ENCODE data around the gene TUBGCP6.

GRCh38 chr22:50249341-50250248, 4.8 kb upstream of the TUBGCP6 start:
- TF ChIP-seq CTCF (conservative IDR thresholded peaks at IDR 0.05; ENCODE audit: low read depth in 2 of 2) = no peak
- TF ChIP-seq REST (IDR thresholded peaks at IDR 0.05; ENCODE audit: unreplicated experiment) = no peak
- TF ChIP-seq POLR2AphosphoS5 (IDR thresholded peaks at IDR 0.05; ENCODE audit: low read depth) = no peak
- no peak for TF ChIP-seq EZH2 (IDR thresholded peaks at IDR 0.05; ENCODE audit: low read depth, unreplicated experiment)
- TF ChIP-seq STAT1 (IDR thresholded peaks at IDR 0.05; ENCODE audit: unreplicated experiment) = no peak
- no peak for TF ChIP-seq EZH2phosphoT487 (IDR thresholded peaks at IDR 0.05; ENCODE audit: unreplicated experiment)
